Esophagus muscularis mucosa (tissue), 4 donors: Measurements from ENCODE around the gene RNU5B-1. TPM values are rescaled to one million over a fixed set of nuclear protein-coding genes. Genes with fewer than 3 reads are reported as not detected.

Source experiments
- DNase-seq: peaks from one replicate; pipeline ENCODE4 v3.0.0-alpha.2; 2017; ENCODE audit errors: extremely low spot score
- H3K27ac ChIP-seq, 4 donors: fragments of 200-600 bp; sonication (generic); replicated peaks in 1 of 4; 1 replicate in 3 of 4; 2 replicates in 1 of 4; pipeline ENCODE4 v1.5.1; 2016 to 2019; ENCODE audit warnings: mild to moderate bottlenecking in 1 of 4
- H3K27me3 ChIP-seq, 4 donors: fragments of 200-600 bp; sonication (generic); one replicate each; pipeline versions ENCODE4 v1.5.1 to v1.6.0; 2016 to 2019
- H3K36me3 ChIP-seq, 4 donors: fragments of 200-600 bp; sonication (generic); one replicate each; pipeline ENCODE4 v1.5.1; 2016 to 2019
- H3K4me1 ChIP-seq, 4 donors: fragments of 200-600 bp; sonication (generic); one replicate each; pipeline ENCODE4 v1.5.1; 2016 to 2019
- H3K4me3 ChIP-seq, 4 donors: fragments of 200-600 bp; sonication (generic); 1 replicate in 2 of 4; 2 replicates in 2 of 4; pipeline ENCODE4 v1.5.1; 2016 to 2019; ENCODE audit warnings: mild to moderate bottlenecking in 4 of 4, moderate library complexity in 1 of 4
- H3K9me3 ChIP-seq, 4 donors: fragments of 200-600 bp; sonication (generic); 1 replicate in 3 of 4; 2 replicates in 1 of 4; pipeline ENCODE4 v1.5.1; 2016 to 2019
- CTCF ChIP-seq, 3 experiments: fragments of 200-600 bp in 2 of 3; fragments of 450-650 bp in 1 of 3; sonication (generic) in 2 of 3; IDR thresholded peaks; one replicate each; pipeline ENCODE4 v1.5.1; 2017 to 2019; ENCODE audit warnings: antibody characterized with exemption in 3 of 3, mild to moderate bottlenecking in 2 of 3, moderate library complexity in 1 of 3
- EP300 ChIP-seq: sonication (generic); formaldehyde crosslinking; IDR thresholded peaks from one replicate; pipeline ENCODE4 v1.6.1; 2017; ENCODE audit warnings: antibody characterized with exemption
- POLR2A ChIP-seq: fragments of 450-650 bp; IDR thresholded peaks from one replicate; pipeline ENCODE4 v1.6.1; 2017; ENCODE audit warnings: antibody characterized with exemption, moderate library complexity, mild to moderate bottlenecking, low read depth
- POLR2AphosphoS5 ChIP-seq, 2 donors: sonication (generic); formaldehyde crosslinking; IDR thresholded peaks; one replicate each; pipeline ENCODE4 v1.6.1; 2017; ENCODE audit warnings: antibody characterized with exemption in 2 of 2
- WGBS: methylation state at CpG from one replicate; pipeline ENCODE4 v1.1.5; 2018; 5-methylcytosine and 5-hydroxymethylcytosine counted together
- intact Hi-C: fragments of 100-400 bp; cut with DNase I; formaldehyde crosslinking; loops from one replicate; pipeline ENCODE4 v1.15.1; 2023
- total RNA-seq, 4 donors: library from RNA; depleted of rRNA; stranded (reverse); fragments of >200 nt; gene quantifications; one replicate each; pipeline versions ENCODE4 v1.1.0 to v1.2.1, GENCODE V29; 2016

Gene RNU5B-1
- total RNA-seq, 4 donors from 2014 or later = not detected

DNA sequence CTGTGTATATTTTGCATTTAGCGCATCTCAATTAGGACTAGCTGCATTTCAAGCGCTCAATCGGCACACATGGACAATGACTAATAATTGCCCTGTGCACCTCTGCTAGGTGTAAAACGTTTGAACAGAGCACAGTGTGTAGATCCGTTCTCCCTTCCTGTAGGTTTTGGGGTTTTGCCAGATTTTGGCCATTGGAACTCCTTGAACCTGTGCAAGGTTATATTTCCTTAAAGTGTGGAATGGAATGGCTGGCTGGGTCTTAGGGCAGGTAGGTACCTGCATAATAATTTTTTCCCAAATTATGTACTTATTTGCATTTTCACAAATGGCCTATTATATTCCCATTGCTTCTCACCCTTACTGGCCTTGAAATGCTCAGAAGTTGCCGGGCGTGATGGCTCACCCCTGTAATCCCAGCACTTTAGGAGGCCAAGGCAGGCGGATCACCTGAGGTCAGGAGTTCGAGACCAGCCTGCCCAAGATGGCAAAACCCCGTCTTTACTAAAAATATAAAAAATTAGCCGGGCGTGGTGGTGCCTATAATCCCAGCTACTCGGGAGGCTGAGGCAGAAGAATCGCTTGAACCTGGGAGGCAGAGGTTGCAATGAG is 777 bp downstream of the RNU5B-1 start:
- H3K36me3 ChIP-seq = no peaks in the 10 kb centered on the region
- intact Hi-C loops = no loop called here
- peak overlapping the region; percentile 86 to 92 (median 89) for H3K27ac ChIP-seq
- peak overlapping the region; percentile 51 to 66 (median 60) for H3K4me3 ChIP-seq
- 72% methylated on average over 11 of the region's 14 CpGs for WGBS
- TF ChIP-seq POLR2A (no peak), POLR2AphosphoS5 (IDR thresholded peaks at IDR 0.05) (no peak), CTCF (IDR thresholded peaks at IDR 0.05) (no peak), EP300 (no peak)
- H3K9me3 ChIP-seq = no peaks in the 10 kb centered on the region
- H3K27me3 ChIP-seq = no peaks in the 10 kb centered on the region
- peaks cover 5 to 19% (median 18%) of the 10 kb centered on the region in 4 donors for H3K4me1 ChIP-seq
- DNase-seq = no peak

DNA sequence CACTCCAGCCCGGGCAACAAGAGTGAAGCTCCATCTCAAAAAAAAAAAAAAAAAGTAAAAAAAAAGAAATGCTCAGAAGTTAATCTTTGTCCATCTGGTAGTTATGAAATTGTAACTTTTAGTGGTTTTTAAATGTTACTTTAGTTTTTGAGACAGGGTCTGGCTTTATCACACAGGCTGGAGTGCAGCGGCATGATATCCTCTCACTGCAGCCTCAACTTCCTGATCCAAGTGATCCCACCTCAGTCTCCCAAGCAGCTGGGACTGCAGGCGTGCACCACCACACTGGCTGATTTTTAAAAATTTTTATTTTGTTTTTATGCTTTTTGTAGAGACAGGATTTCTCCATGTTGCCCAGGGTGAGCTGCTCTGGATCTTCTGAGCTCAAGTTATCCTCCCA is 1.3 kb downstream of the RNU5B-1 start:
- no peak overlapping the region for H3K4me3 ChIP-seq
- H3K36me3 ChIP-seq = no peaks in the 10 kb centered on the region
- no peaks in the 10 kb centered on the region for H3K9me3 ChIP-seq
- WGBS = 80% methylated on average over 3 of the region's 3 CpGs
- DNase-seq = no peak
- TF ChIP-seq POLR2AphosphoS5 (IDR thresholded peaks at IDR 0.05) (no peak), EP300 (no peak), POLR2A (no peak), CTCF (IDR thresholded peaks at IDR 0.05) (no peak)
- intact Hi-C loops = no loop called here
- no peaks in the 10 kb centered on the region for H3K27me3 ChIP-seq
- peaks cover 5 to 19% (median 18%) of the 10 kb centered on the region in 4 donors for H3K4me1 ChIP-seq
- H3K27ac ChIP-seq = peak overlapping the region in 2 of 4 donors; percentile 86 to 92

DNA sequence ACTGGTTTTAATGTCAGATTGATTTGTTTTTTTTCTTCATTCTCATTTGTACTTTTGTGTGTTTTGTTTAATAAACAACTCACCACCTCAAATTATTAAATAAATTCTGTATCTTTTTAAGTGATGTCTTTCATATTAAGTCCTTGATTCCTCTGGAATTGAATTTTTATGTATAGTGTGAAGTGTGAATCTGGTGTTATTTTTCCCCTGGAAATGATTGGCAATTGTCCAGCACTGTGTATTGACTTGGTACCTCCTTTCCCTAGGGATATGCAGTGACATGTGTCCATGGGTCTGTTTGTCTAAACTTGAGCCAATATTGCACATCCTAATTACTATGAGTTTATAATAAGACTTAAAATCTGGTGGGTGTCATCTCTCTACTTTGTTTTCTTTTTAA is 2.1 kb downstream of the RNU5B-1 start:
- no peak for DNase-seq
- H3K4me1 ChIP-seq = peaks cover 5 to 19% (median 18%) of the 10 kb centered on the region in 4 donors
- no peak overlapping the region for H3K27ac ChIP-seq
- no peaks in the 10 kb centered on the region for H3K9me3 ChIP-seq
- intact Hi-C loops = no loop called here
- H3K36me3 ChIP-seq = no peaks in the 10 kb centered on the region
- H3K4me3 ChIP-seq = no peak overlapping the region
- no peaks in the 10 kb centered on the region for H3K27me3 ChIP-seq
- TF ChIP-seq POLR2AphosphoS5 (IDR thresholded peaks at IDR 0.05) = no peak
- TF ChIP-seq POLR2A = no peak
- no peak for TF ChIP-seq EP300
- TF ChIP-seq CTCF (IDR thresholded peaks at IDR 0.05) = no peak

DNA sequence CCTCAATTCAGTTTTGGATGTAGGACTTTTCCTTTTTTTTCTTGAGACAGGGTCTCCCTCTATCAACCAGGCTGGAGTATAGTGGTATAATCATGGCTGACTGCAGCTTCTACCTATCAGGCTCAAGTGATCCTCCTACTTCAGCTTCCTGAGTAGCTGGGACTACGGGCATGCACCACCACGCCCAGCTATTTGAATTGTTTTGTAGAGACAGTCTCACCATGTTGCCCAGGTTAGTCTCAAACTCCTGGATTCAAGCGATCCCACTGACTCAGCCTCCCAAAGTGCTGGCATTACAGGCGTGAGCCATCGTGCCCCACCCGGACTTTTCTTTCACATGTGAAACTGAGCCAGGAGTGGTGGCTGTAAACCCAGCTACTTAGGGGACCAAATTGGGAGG is 3.5 kb downstream of the RNU5B-1 start:
- H3K9me3 ChIP-seq = no peaks in the 10 kb centered on the region
- DNase-seq = no peak
- no peak overlapping the region for H3K27ac ChIP-seq
- 90% methylated on average over 6 of the region's 6 CpGs for whole genome bisulfite sequencing
- TF ChIP-seq CTCF (IDR thresholded peaks at IDR 0.05) (no peak), POLR2A (no peak), POLR2AphosphoS5 (IDR thresholded peaks at IDR 0.05) (no peak), EP300 (no peak)
- H3K4me1 ChIP-seq = peaks cover 10 to 19% (median 18%) of the 10 kb centered on the region in 4 donors
- H3K4me3 ChIP-seq = no peak overlapping the region
- no peaks in the 10 kb centered on the region for H3K36me3 ChIP-seq
- intact Hi-C loops = no loop called here
- no peaks in the 10 kb centered on the region for H3K27me3 ChIP-seq
